Right cardiac atrium (tissue), 5 donors: ENCODE results near the gene ZNF846. TPM values are rescaled to one million over a fixed set of nuclear protein-coding genes. Genes with fewer than 3 reads are reported as not detected.
"Not testable (repeated sequence)": the region's sequence is repeated elsewhere in the genome, so short reads cannot be mapped to it uniquely, and the experiment has no call there.

Experiments used
- ATAC-seq, 2 donors: fragments of 200-7000 bp; cut with Tn5 transposase; one replicate each; pipeline versions ENCODE4 v1.8.0 to v1.9.1; 2020; ENCODE audit warnings: moderate library complexity in 2 of 2, mild to moderate bottlenecking in 1 of 2
- DNase-seq, 3 donors: peaks; one replicate each; pipeline ENCODE4 v3.0.0-alpha.2; 2020
- H3K27ac ChIP-seq: one replicate; pipeline ENCODE4 v1.5.1; 2013; ENCODE audit warnings: mild to moderate bottlenecking, low read length, control low read depth, moderate library complexity
- H3K27me3 ChIP-seq: one replicate; pipeline ENCODE4 v1.6.1; 2013; ENCODE audit not compliant: control insufficient read depth, insufficient read depth
- H3K4me1 ChIP-seq: one replicate; pipeline ENCODE4 v1.6.1; 2013; ENCODE audit warnings: low read length; ENCODE audit not compliant: control insufficient read depth, insufficient read depth
- H3K4me3 ChIP-seq: one replicate; pipeline ENCODE4 v1.5.1; 2013; ENCODE audit warnings: low read length, control low read depth
- H3K9me3 ChIP-seq: one replicate; pipeline ENCODE4 v1.6.1; 2013; ENCODE audit warnings: low read length; ENCODE audit not compliant: control insufficient read depth
- WGBS: extraction: QIAGEN DNeasy Blood & Tissue Kit; methylation state at CpG from one replicate; pipeline ENCODE4 v1.1.7; 2013; 5-methylcytosine and 5-hydroxymethylcytosine counted together
- intact Hi-C, 4 donors: fragments of 100-400 bp; cut with DNase I; formaldehyde crosslinking; loops; one replicate each; pipeline versions ENCODE4 v1.11.0 to v1.14.0; 2022 to 2023
- polyA plus RNA-seq: library from polyadenylated mRNA; stranded (reverse); fragments of 200-250 nt; gene quantifications from one replicate; pipeline ENCODE4 v1.2.3, GENCODE V29; 2013
- total RNA-seq, 4 donors: library from RNA; stranded (reverse); fragmentation: NEBNext Ultra II Directional; extraction: Animal tissue kit (Norgen Biotek cat#: 25700); gene quantifications; one replicate each; pipeline ENCODE4 v1.2.1, GENCODE V29; 2021
- donor health status: healthy with polysubstance abuse.
- donor health status: DM: no; HTN: yes; CAD: no.
- donor health status: DM: no; HTN: no; CAD: no.
- donor health status: DM: no; HTN: yes; CAD: no; lungs with severe emphysema.
- donor health status: DM: yes; HTN: yes; CAD: no.

Gene ZNF846
- total and polyA plus RNA-seq, 5 donors = 8.4 to 14.6 (median 14.4) TPM

DNA sequence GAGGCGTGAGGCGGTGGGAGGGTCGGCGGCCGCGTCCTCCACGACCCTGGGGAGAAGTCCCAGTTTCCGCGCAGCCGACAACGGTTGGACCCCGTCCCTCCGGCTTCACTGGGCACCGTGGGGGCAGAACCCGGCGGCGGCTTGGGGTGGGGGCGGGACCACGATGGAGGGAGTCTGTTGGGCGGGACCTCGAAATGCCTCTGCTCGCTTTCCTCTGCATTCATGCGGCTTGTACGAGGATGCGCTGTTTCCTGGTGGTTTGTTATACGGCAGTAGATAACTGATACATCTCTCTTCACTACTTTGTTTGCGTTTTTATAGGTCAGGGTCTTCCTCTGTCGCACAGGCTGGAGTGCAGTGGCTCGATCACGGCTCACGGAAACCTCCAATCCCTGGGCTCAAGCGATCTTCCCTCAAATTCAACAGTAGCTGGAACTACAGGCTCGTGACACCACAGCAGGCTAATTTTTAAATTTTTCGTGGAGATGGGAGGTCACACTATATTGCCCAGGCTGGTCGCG is 24.6 kb upstream of the ZNF846 start:
- ATAC-seq (peak; percentile 34 to 45), DNase-seq (peak; percentile 70 to 89 (median 86))
- no peaks in the 10 kb centered on the region for H3K9me3 ChIP-seq
- H3K4me1 ChIP-seq = peaks cover 2% of the 10 kb centered on the region
- intact Hi-C loops = loop anchor here in 3 of 4 donors (5.0 to 10.0 kb wide), 4 partner anchors 168 to 658 kb away; partner anchors contain the start of gene ZNF561 (in 2 of the 3)
- peak overlapping the region; percentile 78 for H3K27ac ChIP-seq
- 16% methylated on average over 36 of the region's 36 CpGs for WGBS
- H3K27me3 ChIP-seq = no peaks in the 10 kb centered on the region
- H3K4me3 ChIP-seq = peak overlapping the region; percentile 65

GRCh38 chr19:9792206-9793070 is 23.9 kb upstream of the ZNF846 start:
- intact Hi-C loops = loop anchor here in 3 of 4 donors (5.0 to 10.0 kb wide), 4 partner anchors 168 to 658 kb away; partner anchors contain the start of gene ZNF561 (in 2 of the 3)
- Histone ChIP-seq H3K4me3 (peak overlapping the region; percentile 65), H3K9me3 (no peaks in the 10 kb centered on the region), H3K27me3 (no peaks in the 10 kb centered on the region), H3K27ac (peak overlapping the region; percentile 92), H3K4me1 (peaks cover 2% of the 10 kb centered on the region)
- 4% methylated on average over 70 of the region's 70 CpGs for WGBS
- peak; percentile 83 to 87 for ATAC-seq
- DNase-seq = peak; percentile 96 to 97 (median 97)

DNA sequence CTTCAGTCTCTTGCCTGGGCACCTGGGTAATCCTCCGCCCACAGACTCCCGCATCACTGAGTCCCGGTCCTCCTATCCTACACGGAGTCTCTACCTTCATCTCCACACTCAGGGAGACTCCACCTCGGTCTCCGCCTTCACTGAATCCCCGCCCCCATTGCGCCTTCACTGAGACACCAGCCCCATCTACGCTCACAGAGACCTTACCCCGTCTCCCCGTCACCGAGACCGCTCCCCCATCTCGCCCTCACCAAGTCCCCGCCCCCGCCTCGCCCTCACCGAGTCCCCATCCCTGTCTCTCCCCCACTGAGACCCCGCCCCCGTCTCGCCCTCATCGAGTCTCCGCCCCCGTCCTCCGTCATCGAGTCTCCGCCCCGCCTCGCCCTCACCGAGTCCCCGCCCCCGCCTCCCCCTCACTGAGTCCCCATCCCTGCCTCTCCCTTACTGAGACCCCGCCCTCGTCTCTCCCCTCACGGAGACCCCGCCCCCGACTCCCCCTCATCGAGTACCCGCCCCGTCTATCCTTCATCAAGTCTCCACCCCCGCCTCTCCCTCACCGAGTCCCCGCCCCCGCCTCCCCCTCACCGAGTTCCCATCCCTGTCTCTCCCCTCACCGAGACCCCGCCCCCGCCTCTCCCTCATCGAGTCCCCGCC is 23.1 kb upstream of the ZNF846 start:
- Histone ChIP-seq H3K9me3 (no peaks in the 10 kb centered on the region), H3K4me1 (peaks cover 2% of the 10 kb centered on the region), H3K27me3 (no peaks in the 10 kb centered on the region), H3K27ac (peak overlapping the region; percentile 92), H3K4me3 (peak overlapping the region; percentile 65)
- intact Hi-C loops = loop anchor here in 3 of 4 donors (5.0 to 10.0 kb wide), 4 partner anchors 167 to 657 kb away; partner anchors contain the start of gene ZNF561 (in 2 of the 3)
- peak; percentile 87 to 88 for ATAC-seq
- WGBS = 2% methylated on average over 50 of the region's 50 CpGs
- peak; percentile 96 to 99 (median 98) for DNase-seq

- 63% methylated on average over 6 of the region's 6 CpGs for WGBS
- not testable (repeated sequence) for H3K4me3 ChIP-seq, H3K27ac ChIP-seq, H3K4me1 ChIP-seq, ATAC-seq, H3K9me3 ChIP-seq, H3K27me3 ChIP-seq
- intact Hi-C loops = loop anchor here in 3 of 4 donors (5.0 to 10.0 kb wide), 4 partner anchors 166 to 656 kb away; partner anchors contain the start of gene ZNF561 (in 2 of the 3)
- peak in 1 of 3 donors; percentile 67 for DNase-seq
Observed at GRCh38 chr19:9791073-9791367, 22.5 kb upstream of the ZNF846 start.

- intact Hi-C loops = loop anchor here in 1 of 4 donors (10.0 kb wide), 1 partner anchor 115 kb away; the partner anchor contains the start of gene ZNF562
- ATAC-seq, H3K4me1 ChIP-seq, H3K27ac ChIP-seq, DNase-seq, H3K27me3 ChIP-seq, H3K4me3 ChIP-seq, H3K9me3 ChIP-seq: not testable (repeated sequence)
- WGBS = 27% methylated on average over 5 of the region's 5 CpGs
Observed at GRCh38 chr19:9789579-9789978, 21.0 kb upstream of the ZNF846 start.

DNA sequence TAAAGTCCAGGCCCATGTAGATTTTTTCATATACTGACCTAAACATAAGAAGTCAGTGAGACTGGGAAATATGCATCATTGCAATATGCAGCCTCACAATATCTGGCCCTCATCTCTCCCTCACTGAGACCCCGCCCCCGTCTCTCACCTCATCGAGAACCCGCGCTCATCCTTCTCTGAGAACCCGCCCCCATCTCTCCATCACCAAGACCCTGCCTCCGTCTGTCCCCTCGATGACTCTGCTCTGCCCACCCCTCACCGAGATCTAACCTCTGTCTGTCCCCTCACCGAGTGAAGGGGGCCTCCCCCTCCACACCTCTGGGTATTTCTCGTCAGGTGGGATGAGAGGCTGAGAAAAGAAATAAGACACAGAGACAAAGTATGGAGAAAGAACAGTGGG is 20.5 kb upstream of the ZNF846 start:
- no peak overlapping the region for H3K4me3 ChIP-seq
- no peak overlapping the region for H3K27ac ChIP-seq
- WGBS = 57% methylated on average over 11 of the region's 11 CpGs
- H3K27me3 ChIP-seq = no peaks in the 10 kb centered on the region
- intact Hi-C loops = loop anchor here in 1 of 4 donors (10.0 kb wide), 1 partner anchor 114 kb away; the partner anchor contains the start of gene ZNF562
- no peak for DNase-seq
- H3K9me3 ChIP-seq = no peaks in the 10 kb centered on the region
- peaks cover 2% of the 10 kb centered on the region for H3K4me1 ChIP-seq
- ATAC-seq = no peak

DNA sequence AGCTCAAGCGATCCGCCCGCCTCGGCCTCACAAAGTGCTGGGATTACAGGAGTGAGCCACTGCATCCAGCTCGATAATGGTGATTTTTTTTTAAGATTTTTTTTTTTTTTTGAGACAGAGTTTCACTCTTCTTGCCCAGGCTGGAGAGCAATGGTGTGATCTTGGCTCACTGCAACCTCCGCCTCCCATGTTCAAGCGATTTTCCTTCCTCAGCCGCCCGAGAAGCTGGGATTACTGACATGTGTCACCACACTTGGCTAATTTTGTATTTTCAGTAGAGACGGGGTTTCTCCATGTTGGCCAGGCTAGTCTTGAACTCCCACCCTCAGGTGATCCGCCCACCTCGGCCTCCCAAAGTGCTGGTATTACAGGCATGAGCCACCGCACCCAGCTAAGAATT is 20.1 kb upstream of the ZNF846 start:
- H3K27me3 ChIP-seq, H3K4me3 ChIP-seq, H3K27ac ChIP-seq, H3K4me1 ChIP-seq, DNase-seq, ATAC-seq, H3K9me3 ChIP-seq: not testable (repeated sequence)
- WGBS = 91% methylated on average over 13 of the region's 13 CpGs
- intact Hi-C loops = loop anchor here in 1 of 4 donors (10.0 kb wide), 1 partner anchor 114 kb away; the partner anchor contains the start of gene ZNF562

GRCh38 chr19:9786819-9787218 is 18.3 kb upstream of the ZNF846 start:
- Histone ChIP-seq H3K27ac (peak overlapping the region; percentile 38), H3K9me3 (no peaks in the 10 kb centered on the region), H3K27me3 (no peaks in the 10 kb centered on the region), H3K4me1 (peaks cover 2% of the 10 kb centered on the region), H3K4me3 (no peak overlapping the region)
- intact Hi-C loops = loop anchor here in 1 of 4 donors (10.0 kb wide), 1 partner anchor 112 kb away; the partner anchor contains the start of gene ZNF562
- WGBS = 95% methylated on average over 8 of the region's 8 CpGs
- ATAC-seq (no peak), DNase-seq (no peak)

GRCh38 chr19:9786342-9786741 is 17.8 kb upstream of the ZNF846 start:
- H3K4me3 ChIP-seq = peak overlapping the region; percentile 65
- peak; percentile 42 to 78 (median 73) for DNase-seq
- H3K27me3 ChIP-seq = no peaks in the 10 kb centered on the region
- peaks cover 2% of the 10 kb centered on the region for H3K4me1 ChIP-seq
- ATAC-seq = no peak
- no peaks in the 10 kb centered on the region for H3K9me3 ChIP-seq
- H3K27ac ChIP-seq = peak overlapping the region; percentile 98
- WGBS = 52% methylated on average over 9 of the region's 9 CpGs
- intact Hi-C loops = loop anchor here in 1 of 4 donors (10.0 kb wide), 1 partner anchor 112 kb away; the partner anchor contains the start of gene ZNF562
